Measurements from ENCODE around the gene WDR54. TPM values are rescaled to one million over a fixed set of nuclear protein-coding genes. Genes with fewer than 3 reads are reported as not detected.

WDR54 gene
- total and polyA plus RNA-seq, 10 of the 15 experiments (the other 5 are each of a cell fraction or from before 2014, with no cell fraction given) = 38.2 to 116 (median 89.1) TPM

DNA sequence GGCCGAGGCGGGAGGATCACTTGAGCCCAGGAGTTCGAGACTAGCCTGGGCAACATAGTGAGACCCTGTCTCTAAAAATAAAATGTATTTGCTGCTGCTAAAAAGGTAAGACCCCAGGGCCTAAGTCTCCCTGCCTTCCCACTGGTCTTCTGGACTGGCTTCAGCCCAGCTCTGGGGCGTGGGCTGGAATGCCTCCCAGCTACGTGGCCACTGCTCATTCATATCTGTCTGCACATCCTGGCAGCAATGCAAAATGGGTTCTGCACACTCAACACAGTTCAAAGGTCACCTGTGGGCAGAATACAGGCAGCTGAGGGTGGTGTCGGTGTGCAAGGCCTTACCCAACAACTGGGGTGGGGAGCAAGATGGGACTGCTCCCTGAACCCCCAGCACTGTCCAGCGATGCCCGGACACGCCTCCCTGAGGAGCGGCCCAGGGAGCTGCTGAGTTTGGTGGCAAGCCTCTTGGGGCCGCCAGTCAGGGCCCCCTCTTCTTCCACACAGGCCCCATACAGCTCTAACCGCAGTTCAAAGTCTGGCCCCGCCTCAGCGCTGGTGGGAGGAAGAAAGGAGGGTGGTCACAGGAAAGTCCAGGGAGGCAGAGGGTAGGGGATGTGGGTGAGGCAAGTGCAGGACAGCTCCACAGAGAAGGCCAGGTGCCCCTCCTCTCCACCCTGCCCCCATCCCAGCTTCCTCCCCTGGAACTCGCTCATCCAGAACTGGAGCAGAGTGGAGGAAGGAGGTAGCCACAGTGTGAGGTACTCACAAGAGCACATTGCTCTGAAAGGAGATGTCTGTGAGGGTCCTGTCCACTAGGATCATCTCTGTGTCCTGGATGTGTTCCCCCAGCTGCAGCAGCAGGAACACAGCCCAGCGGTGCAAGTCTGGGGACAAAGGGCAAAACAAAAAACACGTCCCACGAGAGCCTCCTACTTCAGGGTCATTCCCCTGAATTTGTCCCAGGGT, 8.2 kb downstream of the WDR54 start:
- Histone ChIP-seq H3K9ac (ENCODE audit: control insufficient read depth, insufficient read depth, low read length) (no peak overlapping the region), H4K20me1 (ENCODE audit: control insufficient read depth, insufficient read depth) (no peaks in the 10 kb centered on the region), H3K4me2 (ENCODE audit: control insufficient read depth, insufficient read depth) (no peak overlapping the region), H2AFZ (ENCODE audit: control insufficient read depth, low read depth, low read length) (no peak overlapping the region), H3K9me3 (replicated peaks; ENCODE audit: control insufficient read depth, insufficient read depth, low read length) (no peaks in the 10 kb centered on the region), H3K79me2 (ENCODE audit: control insufficient read depth, insufficient read depth, low read length) (no peaks in the 10 kb centered on the region), H3K27me3 (replicated peaks in 1 of 2; ENCODE audit: control insufficient read depth in 2 of 2, insufficient read depth in 2 of 2, low read length in 1 of 2) (no peaks in the 10 kb centered on the region), H3K4me3 (no peak overlapping the region), H3K4me1 (ENCODE audit: control insufficient read depth, insufficient read depth, low read length) (no peaks in the 10 kb centered on the region), H3K27ac (ENCODE audit: control insufficient read depth, insufficient read depth) (no peak overlapping the region), H3K36me3 (ENCODE audit: control insufficient read depth in 2 of 2, insufficient read depth in 2 of 2, low read length in 1 of 2) (peaks cover 0 to 8% of the 10 kb centered on the region in 2 experiments; a peak in 1 of 4 replicates)
- POLR2A ChIA-PET = interaction anchor here (1.1 kb wide), 1 partner anchor 10 kb away, joined by 3 read pairs; no protein-coding TSS in a partner anchor
- CTCF ChIA-PET = interaction anchor here (0.7 kb wide), 1 partner anchor 23 kb away, joined by 3 read pairs; no protein-coding TSS in a partner anchor
- intact Hi-C loops (cut with micrococcal nuclease; ENCODE audit: unreplicated experiment) (no loop called here), in situ Hi-C loops (cut with MboI) (no loop called here)
- BruUV-seq (replicated peaks) = no TSS peak
- RAD21 ChIA-PET (ENCODE audit: unreplicated experiment) = no interaction called here
- SMC1A ChIA-PET (ENCODE audit: uncharacterized antibody, unreplicated experiment) = interaction anchor here (1.5 kb wide), 1 partner anchor 95 kb away, joined by 3 read pairs; no protein-coding TSS in a partner anchor
- no peak for FAIRE-seq
- DNase-seq (ENCODE audit: low read depth, low spot score) = no peak
- 62% methylated on average over 14 of the region's 18 CpGs for WGBS (ENCODE audit: insufficient coverage, insufficient replicate concordance, low lambda C conversion rate, missing lambda C conversion rate)
- no peak; the same call in 2 of the 3 replicates for ATAC-seq
- no peak for TF ChIP-seq BRCA1 (IDR thresholded peaks at IDR 0.05; ENCODE audit: low read depth, low read length)
- TF ChIP-seq CREB1 (IDR thresholded peaks at IDR 0.05; ENCODE audit: low read depth) = no peak
- TF ChIP-seq, protein P1, sequence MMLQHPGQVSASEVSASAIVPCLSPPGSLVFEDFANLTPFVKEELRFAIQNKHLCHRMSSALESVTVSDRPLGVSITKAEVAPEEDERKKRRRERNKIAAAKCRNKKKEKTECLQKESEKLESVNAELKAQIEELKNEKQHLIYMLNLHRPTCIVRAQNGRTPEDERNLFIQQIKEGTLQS (IDR thresholded peaks at IDR 0.05; ENCODE audit: borderline replicate concordance, extremely low read depth, low read depth, low read length) = no peak
- TF ChIP-seq, protein P2, sequence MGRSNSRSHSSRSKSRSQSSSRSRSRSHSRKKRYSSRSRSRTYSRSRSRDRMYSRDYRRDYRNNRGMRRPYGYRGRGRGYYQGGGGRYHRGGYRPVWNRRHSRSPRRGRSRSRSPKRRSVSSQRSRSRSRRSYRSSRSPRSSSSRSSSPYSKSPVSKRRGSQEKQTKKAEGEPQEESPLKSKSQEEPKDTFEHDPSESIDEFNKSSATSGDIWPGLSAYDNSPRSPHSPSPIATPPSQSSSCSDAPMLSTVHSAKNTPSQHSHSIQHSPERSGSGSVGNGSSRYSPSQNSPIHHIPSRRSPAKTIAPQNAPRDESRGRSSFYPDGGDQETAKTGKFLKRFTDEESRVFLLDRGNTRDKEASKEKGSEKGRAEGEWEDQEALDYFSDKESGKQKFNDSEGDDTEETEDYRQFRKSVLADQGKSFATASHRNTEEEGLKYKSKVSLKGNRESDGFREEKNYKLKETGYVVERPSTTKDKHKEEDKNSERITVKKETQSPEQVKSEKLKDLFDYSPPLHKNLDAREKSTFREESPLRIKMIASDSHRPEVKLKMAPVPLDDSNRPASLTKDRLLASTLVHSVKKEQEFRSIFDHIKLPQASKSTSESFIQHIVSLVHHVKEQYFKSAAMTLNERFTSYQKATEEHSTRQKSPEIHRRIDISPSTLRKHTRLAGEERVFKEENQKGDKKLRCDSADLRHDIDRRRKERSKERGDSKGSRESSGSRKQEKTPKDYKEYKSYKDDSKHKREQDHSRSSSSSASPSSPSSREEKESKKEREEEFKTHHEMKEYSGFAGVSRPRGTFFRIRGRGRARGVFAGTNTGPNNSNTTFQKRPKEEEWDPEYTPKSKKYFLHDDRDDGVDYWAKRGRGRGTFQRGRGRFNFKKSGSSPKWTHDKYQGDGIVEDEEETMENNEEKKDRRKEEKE (IDR thresholded peaks at IDR 0.05) = no peak
- no peak for TF ChIP-seq SUPT20H (IDR thresholded peaks at IDR 0.05; ENCODE audit: borderline replicate concordance, control insufficient read depth, low read depth, low read length)
- no peak for TF ChIP-seq SMAD5 (IDR thresholded peaks at IDR 0.05; ENCODE audit: low read depth)
- TF ChIP-seq HDAC6 (IDR thresholded peaks at IDR 0.05; ENCODE audit: unreplicated experiment) = no peak
- TF ChIP-seq, protein P3, sequence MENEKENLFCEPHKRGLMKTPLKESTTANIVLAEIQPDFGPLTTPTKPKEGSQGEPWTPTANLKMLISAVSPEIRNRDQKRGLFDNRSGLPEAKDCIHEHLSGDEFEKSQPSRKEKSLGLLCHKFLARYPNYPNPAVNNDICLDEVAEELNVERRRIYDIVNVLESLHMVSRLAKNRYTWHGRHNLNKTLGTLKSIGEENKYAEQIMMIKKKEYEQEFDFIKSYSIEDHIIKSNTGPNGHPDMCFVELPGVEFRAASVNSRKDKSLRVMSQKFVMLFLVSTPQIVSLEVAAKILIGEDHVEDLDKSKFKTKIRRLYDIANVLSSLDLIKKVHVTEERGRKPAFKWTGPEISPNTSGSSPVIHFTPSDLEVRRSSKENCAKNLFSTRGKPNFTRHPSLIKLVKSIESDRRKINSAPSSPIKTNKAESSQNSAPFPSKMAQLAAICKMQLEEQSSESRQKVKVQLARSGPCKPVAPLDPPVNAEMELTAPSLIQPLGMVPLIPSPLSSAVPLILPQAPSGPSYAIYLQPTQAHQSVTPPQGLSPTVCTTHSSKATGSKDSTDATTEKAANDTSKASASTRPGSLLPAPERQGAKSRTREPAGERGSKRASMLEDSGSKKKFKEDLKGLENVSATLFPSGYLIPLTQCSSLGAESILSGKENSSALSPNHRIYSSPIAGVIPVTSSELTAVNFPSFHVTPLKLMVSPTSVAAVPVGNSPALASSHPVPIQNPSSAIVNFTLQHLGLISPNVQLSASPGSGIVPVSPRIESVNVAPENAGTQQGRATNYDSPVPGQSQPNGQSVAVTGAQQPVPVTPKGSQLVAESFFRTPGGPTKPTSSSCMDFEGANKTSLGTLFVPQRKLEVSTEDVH (IDR thresholded peaks at IDR 0.05; ENCODE audit: low read depth, partially characterized antibody) = no peak
- TF ChIP-seq, protein P4, sequence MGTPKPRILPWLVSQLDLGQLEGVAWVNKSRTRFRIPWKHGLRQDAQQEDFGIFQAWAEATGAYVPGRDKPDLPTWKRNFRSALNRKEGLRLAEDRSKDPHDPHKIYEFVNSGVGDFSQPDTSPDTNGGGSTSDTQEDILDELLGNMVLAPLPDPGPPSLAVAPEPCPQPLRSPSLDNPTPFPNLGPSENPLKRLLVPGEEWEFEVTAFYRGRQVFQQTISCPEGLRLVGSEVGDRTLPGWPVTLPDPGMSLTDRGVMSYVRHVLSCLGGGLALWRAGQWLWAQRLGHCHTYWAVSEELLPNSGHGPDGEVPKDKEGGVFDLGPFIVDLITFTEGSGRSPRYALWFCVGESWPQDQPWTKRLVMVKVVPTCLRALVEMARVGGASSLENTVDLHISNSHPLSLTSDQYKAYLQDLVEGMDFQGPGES (IDR thresholded peaks at IDR 0.05) = no peak
- TF ChIP-seq, protein P5, sequence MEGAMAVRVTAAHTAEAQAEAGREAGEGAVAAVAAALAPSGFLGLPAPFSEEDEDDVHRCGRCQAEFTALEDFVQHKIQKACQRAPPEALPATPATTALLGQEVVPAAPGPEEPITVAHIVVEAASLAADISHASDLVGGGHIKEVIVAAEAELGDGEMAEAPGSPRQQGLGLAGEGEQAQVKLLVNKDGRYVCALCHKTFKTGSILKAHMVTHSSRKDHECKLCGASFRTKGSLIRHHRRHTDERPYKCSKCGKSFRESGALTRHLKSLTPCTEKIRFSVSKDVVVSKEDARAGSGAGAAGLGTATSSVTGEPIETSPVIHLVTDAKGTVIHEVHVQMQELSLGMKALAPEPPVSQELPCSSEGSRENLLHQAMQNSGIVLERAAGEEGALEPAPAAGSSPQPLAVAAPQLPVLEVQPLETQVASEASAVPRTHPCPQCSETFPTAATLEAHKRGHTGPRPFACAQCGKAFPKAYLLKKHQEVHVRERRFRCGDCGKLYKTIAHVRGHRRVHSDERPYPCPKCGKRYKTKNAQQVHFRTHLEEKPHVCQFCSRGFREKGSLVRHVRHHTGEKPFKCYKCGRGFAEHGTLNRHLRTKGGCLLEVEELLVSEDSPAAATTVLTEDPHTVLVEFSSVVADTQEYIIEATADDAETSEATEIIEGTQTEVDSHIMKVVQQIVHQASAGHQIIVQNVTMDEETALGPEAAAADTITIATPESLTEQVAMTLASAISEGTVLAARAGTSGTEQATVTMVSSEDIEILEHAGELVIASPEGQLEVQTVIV (IDR thresholded peaks at IDR 0.05; ENCODE audit: borderline replicate concordance, partially characterized antibody) = no peak

All from GM12878 (cell line).